B cell (primary cell): ENCODE data around the gene NUP62. TPM values are rescaled to one million over a fixed set of nuclear protein-coding genes. Genes with fewer than 3 reads are reported as not detected.
A peak's percentile ranks its signal among the peaks of the same experiment; 100 is the strongest.

Experiments
- ATAC-seq: fragments of 200-7000 bp; cut with Tn5 transposase; one replicate; pipeline ENCODE4 v1.10.0; 2021; ENCODE audit warnings: low read depth, mild to moderate bottlenecking, moderate number of reproducible peaks, moderate library complexity
- CTCF ChIA-PET: fragments of 350-600 bp; sonication (Branson Sonifier 250); formaldehyde crosslinking; loops from one replicate; lab custom pipeline; 2021; ENCODE audit warnings: antibody characterized with exemption, inconsistent platforms; lab: Charles Lee
- POLR2A ChIA-PET: fragments of 350-600 bp; sonication (Branson Sonifier 250); formaldehyde crosslinking; loops from one replicate; lab custom pipeline; 2021; ENCODE audit warnings: antibody characterized with exemption; lab: Charles Lee
- DNase-seq: peaks from one replicate; pipeline ENCODE4 v3.0.0; 2013
- H2AFZ ChIP-seq: 2 replicates; pipeline ENCODE4 v1.6.1; 2012; ENCODE audit warnings: mild to moderate bottlenecking, low read depth, low read length; ENCODE audit not compliant: insufficient read depth, poor library complexity, severe bottlenecking
- H3K27ac ChIP-seq, 2 donors: 1 replicate in 1 of 2; 2 replicates in 1 of 2; pipeline ENCODE4 v1.5.1; 2012 to 2013; ENCODE audit warnings: low read length in 2 of 2, mild to moderate bottlenecking in 2 of 2, moderate library complexity in 1 of 2
- H3K27me3 ChIP-seq, 4 experiments: fragments of 200-600 bp in 1 of 4; sonication (generic) in 1 of 4; replicated peaks in 1 of 4; 1 replicate in 2 of 4; 2 replicates in 2 of 4; pipeline versions ENCODE4 v1.6.1 to v1.7.0; 2013 to 2016; ENCODE audit warnings: low read length in 3 of 4, mild to moderate bottlenecking in 2 of 4, mixed read lengths in 1 of 4, moderate library complexity in 1 of 4; ENCODE audit not compliant: insufficient read depth in 4 of 4, control insufficient read depth in 3 of 4; ENCODE audit errors: control extremely low read depth in 1 of 4
- H3K36me3 ChIP-seq, 2 experiments: replicated peaks in 1 of 2; 1 replicate in 1 of 2; 2 replicates in 1 of 2; pipeline versions ENCODE4 v1.6.1 to v1.7.1; 2013; ENCODE audit warnings: low read length in 1 of 2; ENCODE audit not compliant: insufficient read depth in 2 of 2, control insufficient read depth in 1 of 2; ENCODE audit errors: control extremely low read depth in 1 of 2, extremely low read depth in 1 of 2
- H3K4me1 ChIP-seq, 2 donors: fragments of 200-600 bp in 1 of 2; sonication (generic) in 1 of 2; 1 replicate in 1 of 2; 2 replicates in 1 of 2; pipeline versions ENCODE4 v1.5.1 to v1.6.1; 2013 to 2017; ENCODE audit warnings: low read length in 2 of 2; ENCODE audit not compliant: control insufficient read depth in 2 of 2, insufficient read depth in 2 of 2
- H3K4me2 ChIP-seq: replicated peaks from 2 replicates; pipeline ENCODE3; 2012; ENCODE audit warnings: mild to moderate bottlenecking, low read depth, low read length; ENCODE audit not compliant: poor library complexity, severe bottlenecking
- H3K4me3 ChIP-seq, 5 experiments: fragments of 200-600 bp in 1 of 5; sonication (generic) in 1 of 5; 1 replicate in 3 of 5; 2 replicates in 2 of 5; pipeline versions ENCODE4 v1.5.1 to v1.7.0; 2011 to 2016; ENCODE audit warnings: low read length in 4 of 5, mild to moderate bottlenecking in 4 of 5, low read depth in 2 of 5, control low read depth in 1 of 5, moderate library complexity in 1 of 5; ENCODE audit not compliant: insufficient read depth in 1 of 5; ENCODE audit errors: control extremely low read depth in 1 of 5, extremely low read depth in 1 of 5
- H3K79me2 ChIP-seq: fragments of 200-600 bp; sonication (generic); one replicate; pipeline ENCODE4 v1.6.0; 2016; ENCODE audit warnings: low read length; ENCODE audit not compliant: control insufficient read depth, insufficient read depth
- H3K9ac ChIP-seq: fragments of 200-600 bp; sonication (generic); 2 replicates; pipeline ENCODE4 v1.6.1; 2017; ENCODE audit warnings: mild to moderate bottlenecking, low read length, moderate library complexity
- H3K9me3 ChIP-seq, 3 donors: one replicate each; pipeline versions ENCODE4 v1.6.1 to v1.7.1; 2013; ENCODE audit warnings: low read length in 2 of 3; ENCODE audit not compliant: control insufficient read depth in 2 of 3, insufficient read depth in 1 of 3; ENCODE audit errors: control extremely low read depth in 1 of 3
- H4K20me1 ChIP-seq: 2 replicates; pipeline ENCODE4 v1.6.0; 2012; ENCODE audit warnings: mild to moderate bottlenecking, low read length; ENCODE audit not compliant: insufficient read depth, control insufficient read depth, poor library complexity, severe bottlenecking
- H3K27ac Mint-ChIP-seq: one replicate; pipeline ENCODE4 v1.8.0; 2021; ENCODE audit warnings: mixed read lengths
- H3K27me3 Mint-ChIP-seq: one replicate; pipeline ENCODE4 v1.8.0; 2021; ENCODE audit warnings: mixed read lengths
- H3K4me1 Mint-ChIP-seq: one replicate; pipeline ENCODE4 v1.8.0; 2021; ENCODE audit warnings: mixed read lengths
- H3K4me3 Mint-ChIP-seq: one replicate; pipeline ENCODE4 v1.8.0; 2021; ENCODE audit warnings: mixed read lengths
- H3K9me3 Mint-ChIP-seq: one replicate; pipeline ENCODE4 v1.8.0; 2022; ENCODE audit warnings: mixed read lengths; ENCODE audit not compliant: insufficient read depth
- EZH2 ChIP-seq: IDR thresholded peaks from 2 replicates; pipeline ENCODE4 v1.6.1; 2012; ENCODE audit warnings: borderline replicate concordance, low read depth, mild to moderate bottlenecking, moderate library complexity, low read length; ENCODE audit not compliant: insufficient read depth, poor library complexity, severe bottlenecking
- WGBS: methylation state at CpG from one replicate; pipeline ENCODE4 v1.1.5; 2013; ENCODE audit warnings: missing lambda C conversion rate; ENCODE audit not compliant: insufficient coverage; 5-methylcytosine and 5-hydroxymethylcytosine counted together
- intact Hi-C: fragments of 100-400 bp; cut with micrococcal nuclease; formaldehyde crosslinking; loops from one replicate; pipeline ENCODE4 v1.10.0; 2022
- polyA plus RNA-seq: library from polyadenylated mRNA; depleted of rRNA; stranded (reverse); fragments of >200 nt; gene quantifications from 2 replicates; pipeline ENCODE4 v1.2.3, GENCODE V29; 2012
- total RNA-seq, 2 donors: library from RNA; stranded (reverse); fragments of 120-200 nt in 1 of 2; gene quantifications; 1 replicate in 1 of 2; 2 replicates in 1 of 2; pipeline versions ENCODE4 v1.2.3 to v1.2.4, GENCODE V29; 2013 to 2022
- TF ChIP-seq, protein P1 (sequence below): fragments of 200-600 bp; IDR thresholded peaks from one replicate; pipeline ENCODE4 v1.8.0; 2022; ENCODE audit warnings: antibody characterized with exemption, mild to moderate bottlenecking

Gene NUP62
- total and polyA plus RNA-seq, 2 donors (not counting 1 experiment from before 2014, with no cell fraction given), result 25.2 to 75.7 TPM

DNA sequence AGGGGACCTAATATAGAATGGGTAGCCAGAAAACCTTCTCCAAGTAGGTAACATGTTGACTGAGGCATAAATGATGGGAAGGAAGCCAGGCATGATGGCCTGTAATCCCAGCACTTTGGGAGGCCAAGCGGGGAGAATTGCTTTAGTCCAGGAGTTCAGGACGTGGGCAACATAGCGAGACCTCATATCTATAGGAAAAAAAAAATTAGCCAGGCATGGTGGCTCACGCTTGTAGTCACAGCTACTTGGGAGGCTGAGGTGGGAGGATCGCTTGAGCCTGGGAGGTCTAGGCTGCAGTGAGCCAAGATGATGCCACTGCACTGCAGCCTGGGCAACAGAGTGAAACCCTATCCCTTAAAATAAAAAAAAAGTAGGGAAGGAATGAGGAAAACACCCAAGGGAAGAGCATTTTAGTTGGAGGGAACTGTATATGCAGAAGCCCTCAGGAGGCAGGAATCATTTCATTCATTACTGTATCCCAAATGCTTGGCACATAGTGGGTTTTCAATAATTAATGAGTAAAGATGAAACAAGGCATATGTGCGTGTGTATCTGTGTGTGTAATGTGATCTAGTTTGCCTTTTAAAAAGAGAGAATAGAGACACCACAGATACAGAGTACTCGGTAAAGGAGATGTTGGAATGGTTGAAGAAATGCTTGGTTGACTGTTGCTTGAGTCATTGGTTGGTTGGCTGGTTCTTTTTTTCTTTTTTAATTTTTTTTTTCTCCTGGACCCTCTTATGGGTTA is 2.2 kb upstream of the NUP62 start:
- H3K9me3 Mint-ChIP-seq, result no peaks in the 10 kb centered on the region
- TF ChIP-seq, protein P1, sequence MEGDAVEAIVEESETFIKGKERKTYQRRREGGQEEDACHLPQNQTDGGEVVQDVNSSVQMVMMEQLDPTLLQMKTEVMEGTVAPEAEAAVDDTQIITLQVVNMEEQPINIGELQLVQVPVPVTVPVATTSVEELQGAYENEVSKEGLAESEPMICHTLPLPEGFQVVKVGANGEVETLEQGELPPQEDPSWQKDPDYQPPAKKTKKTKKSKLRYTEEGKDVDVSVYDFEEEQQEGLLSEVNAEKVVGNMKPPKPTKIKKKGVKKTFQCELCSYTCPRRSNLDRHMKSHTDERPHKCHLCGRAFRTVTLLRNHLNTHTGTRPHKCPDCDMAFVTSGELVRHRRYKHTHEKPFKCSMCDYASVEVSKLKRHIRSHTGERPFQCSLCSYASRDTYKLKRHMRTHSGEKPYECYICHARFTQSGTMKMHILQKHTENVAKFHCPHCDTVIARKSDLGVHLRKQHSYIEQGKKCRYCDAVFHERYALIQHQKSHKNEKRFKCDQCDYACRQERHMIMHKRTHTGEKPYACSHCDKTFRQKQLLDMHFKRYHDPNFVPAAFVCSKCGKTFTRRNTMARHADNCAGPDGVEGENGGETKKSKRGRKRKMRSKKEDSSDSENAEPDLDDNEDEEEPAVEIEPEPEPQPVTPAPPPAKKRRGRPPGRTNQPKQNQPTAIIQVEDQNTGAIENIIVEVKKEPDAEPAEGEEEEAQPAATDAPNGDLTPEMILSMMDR, result no peak
- no peak for TF ChIP-seq EZH2
- Histone ChIP-seq H3K4me2 (no peak overlapping the region), H4K20me1 (peaks cover 18% of the 10 kb centered on the region), H3K36me3 (peaks cover 0 to 11% of the 10 kb centered on the region in 2 experiments), H3K79me2 (peaks cover 30% of the 10 kb centered on the region), H3K27ac (peak overlapping the region in 1 of 2 donors; percentile 6), H3K9ac (no peak overlapping the region), H3K4me3 (no peak overlapping the region), H2AFZ (no peak overlapping the region), H3K4me1 (peaks cover 20 to 32% of the 10 kb centered on the region in 2 donors), H3K27me3 (no peaks in the 10 kb centered on the region), H3K9me3 (peaks cover 0 to 3% (median 0%) of the 10 kb centered on the region in 3 donors)
- DNase-seq, result no peak
- CTCF ChIA-PET, result interaction anchor here (1.4 kb wide), 1 partner anchor 54 kb away, joined by 3 read pairs; no protein-coding TSS in a partner anchor
- POLR2A ChIA-PET, result no interaction called here
- intact Hi-C loops, result no loop called here
- peaks cover 47% of the 10 kb centered on the region for H3K4me1 Mint-ChIP-seq
- H3K4me3 Mint-ChIP-seq, result peak overlapping the region; percentile 41
- ATAC-seq, result no peak
- H3K27ac Mint-ChIP-seq, result no peak overlapping the region
- no peaks in the 10 kb centered on the region for H3K27me3 Mint-ChIP-seq
- 93% methylated on average over 6 of the region's 7 CpGs for WGBS
